ENCODE results near the gene SBNO2. TPM values are rescaled to one million over a fixed set of nuclear protein-coding genes. Genes with fewer than 3 reads are reported as not detected.

SBNO2 gene
- total RNA-seq, 6 donors from 2014 or later, result 44.8 to 159 (median 106) TPM

DNA sequence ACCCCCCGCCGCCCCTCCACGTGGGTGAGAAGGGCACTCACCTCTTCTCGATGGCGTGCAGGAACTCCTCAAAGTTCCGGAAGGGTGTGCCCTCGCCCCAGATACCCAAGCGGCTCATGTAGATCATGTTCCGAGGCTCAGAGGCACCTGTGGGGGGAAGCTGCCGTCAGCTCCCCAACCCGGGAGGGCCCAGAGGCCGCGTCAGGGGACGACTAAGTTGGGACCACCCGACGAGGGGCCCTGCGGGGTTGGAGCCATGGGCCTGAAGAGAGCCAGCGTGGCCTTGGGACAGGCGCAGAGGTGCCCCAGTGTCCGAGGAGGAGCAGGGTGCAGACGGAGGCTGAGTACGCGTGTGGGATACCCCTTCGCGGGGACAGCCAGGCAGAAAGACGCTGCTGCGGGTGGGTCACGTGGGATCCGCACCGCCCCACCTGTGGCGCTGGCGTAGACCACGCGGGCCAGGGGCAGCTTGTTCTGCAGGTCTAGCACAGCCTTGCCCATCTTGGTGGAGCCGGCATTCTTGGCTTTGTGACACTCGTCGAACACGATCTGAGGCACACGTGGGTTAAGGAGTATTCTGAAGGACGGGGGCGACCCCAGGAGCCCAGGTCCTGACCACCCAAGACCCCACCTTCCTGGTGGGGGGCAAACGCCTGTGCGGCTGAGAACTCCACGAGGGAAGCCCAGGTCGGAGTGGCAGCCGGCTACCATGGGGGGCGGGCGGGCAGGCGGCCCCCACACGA lies 54.4 kb downstream of the SBNO2 start:
- H3K27me3 ChIP-seq, result no peaks in the 10 kb centered on the region
- no peak overlapping the region for H3K4me3 ChIP-seq
- 94 to 98% methylated on average over 18 to 50 of the region's 50 CpGs for WGBS, 2 donors
- H3K27ac ChIP-seq, result no peak overlapping the region
- H3K36me3 ChIP-seq, result peaks cover 85 to 100% (median 99%) of the 10 kb centered on the region in 4 donors
- peak in 1 of 2 donors; percentile 82 for DNase-seq
- no peaks in the 10 kb centered on the region for H3K9me3 ChIP-seq
- no peak for ATAC-seq (ENCODE audit: low FRiP score in 2 of 2)
- peaks cover 0 to 7% (median 7%) of the 10 kb centered on the region in 4 donors for H3K4me1 ChIP-seq
- no peak for TF ChIP-seq POLR2AphosphoS5 (IDR thresholded peaks at IDR 0.05)
- no peak for TF ChIP-seq CTCF (IDR thresholded peaks at IDR 0.05)
- TF ChIP-seq EP300 (IDR thresholded peaks at IDR 0.05), result no peak
- no peak for TF ChIP-seq POLR2A (IDR thresholded peaks at IDR 0.05)

- peaks cover 6 to 13% (median 9%) of the 10 kb centered on the region in 4 donors for H3K4me1 ChIP-seq
- H3K27me3 ChIP-seq, result no peaks in the 10 kb centered on the region
- ATAC-seq (ENCODE audit: low FRiP score in 2 of 2), result no peak
- 93 to 94% methylated on average over 31 to 34 of the region's 34 CpGs for WGBS, 2 donors
- DNase-seq, result peak in 1 of 2 donors; percentile 84
- TF ChIP-seq EP300 (IDR thresholded peaks at IDR 0.05), result no peak
- TF ChIP-seq CTCF (IDR thresholded peaks at IDR 0.05), result no peak
- TF ChIP-seq POLR2A (IDR thresholded peaks at IDR 0.05), result no peak
- no peak for TF ChIP-seq POLR2AphosphoS5 (IDR thresholded peaks at IDR 0.05)
- H3K36me3 ChIP-seq, result peaks cover 86 to 100% (median 99%) of the 10 kb centered on the region in 4 donors
- H3K9me3 ChIP-seq, result no peaks in the 10 kb centered on the region
- H3K27ac ChIP-seq, result no peak overlapping the region
- no peak overlapping the region for H3K4me3 ChIP-seq
Measured at GRCh38 chr19:1118999-1119398, 55.1 kb downstream of the SBNO2 start.

- no peak for ATAC-seq (ENCODE audit: low FRiP score in 2 of 2)
- no peak for TF ChIP-seq POLR2A (IDR thresholded peaks at IDR 0.05)
- TF ChIP-seq POLR2AphosphoS5 (IDR thresholded peaks at IDR 0.05), result no peak
- TF ChIP-seq EP300 (IDR thresholded peaks at IDR 0.05), result no peak
- no peak for TF ChIP-seq CTCF (IDR thresholded peaks at IDR 0.05)
- 95 to 96% methylated on average over 12 to 16 of the region's 16 CpGs for WGBS, 2 donors
Measured at GRCh38 chr19:1117654-1118053, 56.4 kb downstream of the SBNO2 start.

DNA sequence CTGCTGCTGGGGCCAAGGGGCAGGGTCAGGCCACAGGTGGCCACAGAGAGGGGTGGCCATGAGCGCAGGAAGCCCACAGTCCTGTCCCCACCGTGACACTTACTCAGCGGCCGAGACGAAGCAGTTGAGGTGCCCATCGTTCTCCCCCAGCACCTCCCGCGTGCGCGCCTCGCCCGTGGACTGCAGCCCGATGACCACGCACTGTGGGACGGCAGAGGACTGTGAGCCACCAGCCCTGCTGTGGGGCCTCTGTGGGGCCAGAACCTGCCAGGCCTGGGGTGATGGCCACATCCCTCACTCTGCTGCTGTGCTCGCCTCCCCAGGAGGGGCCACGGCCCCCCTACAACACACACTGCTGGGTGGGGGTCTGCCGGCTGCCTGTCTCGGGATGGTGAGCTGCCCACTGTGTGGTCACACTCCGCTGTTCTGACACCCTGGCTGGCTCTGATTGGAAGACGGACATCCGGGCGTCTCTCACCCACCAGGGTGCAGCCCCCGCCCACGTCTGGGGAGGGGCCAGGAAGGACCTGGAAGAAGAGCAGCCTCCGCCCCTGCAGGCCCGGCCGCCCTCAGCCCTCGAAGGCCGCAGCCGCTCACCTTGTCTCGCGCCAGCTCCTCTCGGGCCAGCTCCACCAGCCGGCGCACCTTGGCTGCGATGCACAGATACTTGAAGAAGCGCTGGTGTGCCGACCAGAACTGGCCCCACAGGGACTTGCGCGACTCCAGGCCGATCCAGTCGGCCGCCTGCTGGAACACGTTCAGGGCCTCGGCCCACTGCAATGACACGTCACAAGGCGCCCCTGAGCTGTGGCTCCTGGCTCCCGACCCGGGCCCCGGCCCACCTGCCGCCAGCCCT lies 57.1 kb downstream of the SBNO2 start:
- peak overlapping the region in 1 of 4 donors; percentile 11 for H3K27ac ChIP-seq
- no peak for TF ChIP-seq EP300 (IDR thresholded peaks at IDR 0.05)
- no peak for TF ChIP-seq CTCF (IDR thresholded peaks at IDR 0.05)
- TF ChIP-seq POLR2A (IDR thresholded peaks at IDR 0.05), result no peak
- no peak for TF ChIP-seq POLR2AphosphoS5 (IDR thresholded peaks at IDR 0.05)
- DNase-seq, result peak in 1 of 2 donors; percentile 78
- H3K36me3 ChIP-seq, result peaks cover 67 to 99% (median 97%) of the 10 kb centered on the region in 4 donors
- H3K4me1 ChIP-seq, result peaks cover 20 to 27% (median 22%) of the 10 kb centered on the region in 4 donors
- H3K27me3 ChIP-seq, result no peaks in the 10 kb centered on the region
- 91 to 95% methylated on average over 15 to 34 of the region's 52 CpGs for WGBS, 2 donors
- H3K9me3 ChIP-seq, result no peaks in the 10 kb centered on the region
- no peak overlapping the region for H3K4me3 ChIP-seq
- no peak for ATAC-seq (ENCODE audit: low FRiP score in 2 of 2)

More at GRCh38 chr19:1117654-1118053, 56.4 kb downstream of the SBNO2 start:
- Histone ChIP-seq H3K4me1 (peaks cover 15 to 20% (median 18%) of the 10 kb centered on the region in 4 donors), H3K36me3 (peaks cover 74 to 99% (median 97%) of the 10 kb centered on the region in 4 donors), H3K9me3 (no peaks in the 10 kb centered on the region), H3K27me3 (no peaks in the 10 kb centered on the region), H3K4me3 (no peak overlapping the region), H3K27ac (no peak overlapping the region)
- no peak for DNase-seq
